Measurements from ENCODE around the gene WNT2B. TPM values are rescaled to one million over a fixed set of nuclear protein-coding genes. Genes with fewer than 3 reads are reported as not detected.

The WNT2B gene
- total RNA-seq, 3 donors from 2014 or later: 6.6 to 7.1 (median 6.7) TPM

GRCh38 chr1:112520166-112520565 lies 11.4 kb downstream of the WNT2B start:
- TF ChIP-seq, protein P1, sequence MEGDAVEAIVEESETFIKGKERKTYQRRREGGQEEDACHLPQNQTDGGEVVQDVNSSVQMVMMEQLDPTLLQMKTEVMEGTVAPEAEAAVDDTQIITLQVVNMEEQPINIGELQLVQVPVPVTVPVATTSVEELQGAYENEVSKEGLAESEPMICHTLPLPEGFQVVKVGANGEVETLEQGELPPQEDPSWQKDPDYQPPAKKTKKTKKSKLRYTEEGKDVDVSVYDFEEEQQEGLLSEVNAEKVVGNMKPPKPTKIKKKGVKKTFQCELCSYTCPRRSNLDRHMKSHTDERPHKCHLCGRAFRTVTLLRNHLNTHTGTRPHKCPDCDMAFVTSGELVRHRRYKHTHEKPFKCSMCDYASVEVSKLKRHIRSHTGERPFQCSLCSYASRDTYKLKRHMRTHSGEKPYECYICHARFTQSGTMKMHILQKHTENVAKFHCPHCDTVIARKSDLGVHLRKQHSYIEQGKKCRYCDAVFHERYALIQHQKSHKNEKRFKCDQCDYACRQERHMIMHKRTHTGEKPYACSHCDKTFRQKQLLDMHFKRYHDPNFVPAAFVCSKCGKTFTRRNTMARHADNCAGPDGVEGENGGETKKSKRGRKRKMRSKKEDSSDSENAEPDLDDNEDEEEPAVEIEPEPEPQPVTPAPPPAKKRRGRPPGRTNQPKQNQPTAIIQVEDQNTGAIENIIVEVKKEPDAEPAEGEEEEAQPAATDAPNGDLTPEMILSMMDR (IDR thresholded peaks at IDR 0.05): no peak
- Histone ChIP-seq H3K36me3 (ENCODE audit: low read depth) (no peaks in the 10 kb centered on the region), H3K4me3 (no peak overlapping the region), H3K4me1 (ENCODE audit: low read depth) (no peaks in the 10 kb centered on the region), H3K9me3 (no peaks in the 10 kb centered on the region)
- ATAC-seq: no peak
- DNase-seq: no peak
- intact Hi-C loops (cut with DNase I, micrococcal nuclease): no loop called here

DNA sequence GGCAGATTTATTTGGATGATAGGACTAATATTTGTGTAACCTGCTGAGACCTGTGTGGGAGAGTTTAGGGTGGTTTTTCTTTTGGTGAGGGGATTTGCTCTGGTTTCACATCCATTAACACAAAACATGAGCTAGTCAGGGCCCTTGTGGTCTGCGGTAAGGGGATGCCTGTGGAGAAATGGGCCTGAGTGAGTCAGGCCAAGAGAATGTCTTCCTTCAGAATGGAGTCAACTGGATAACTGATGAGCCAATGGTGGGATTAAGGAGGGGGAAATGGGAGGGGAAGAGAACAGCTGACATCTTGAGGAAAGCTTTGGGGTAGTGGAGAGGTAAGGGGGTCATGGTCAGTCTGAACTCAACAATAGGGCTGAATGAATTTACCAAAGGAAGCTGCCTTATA lies 13.9 kb downstream of the WNT2B start:
- TF ChIP-seq, protein P1 (IDR thresholded peaks at IDR 0.05): no peak
- Histone ChIP-seq H3K4me3 (no peak overlapping the region), H3K9me3 (no peaks in the 10 kb centered on the region), H3K4me1 (ENCODE audit: low read depth) (no peaks in the 10 kb centered on the region), H3K36me3 (ENCODE audit: low read depth) (no peaks in the 10 kb centered on the region)
- ATAC-seq: peak; percentile 40
- DNase-seq: no peak
- intact Hi-C loops (cut with DNase I, micrococcal nuclease): no loop called here

GRCh38 chr1:112524251-112524650 lies 15.5 kb downstream of the WNT2B start:
- Histone ChIP-seq H3K4me3 (no peak overlapping the region), H3K4me1 (ENCODE audit: low read depth) (no peaks in the 10 kb centered on the region), H3K9me3 (no peaks in the 10 kb centered on the region), H3K36me3 (ENCODE audit: low read depth) (no peaks in the 10 kb centered on the region)
- DNase-seq (no peak), ATAC-seq (no peak)
- intact Hi-C loops (cut with DNase I, micrococcal nuclease): no loop called here
- TF ChIP-seq, protein P1 (IDR thresholded peaks at IDR 0.05): no peak

DNA sequence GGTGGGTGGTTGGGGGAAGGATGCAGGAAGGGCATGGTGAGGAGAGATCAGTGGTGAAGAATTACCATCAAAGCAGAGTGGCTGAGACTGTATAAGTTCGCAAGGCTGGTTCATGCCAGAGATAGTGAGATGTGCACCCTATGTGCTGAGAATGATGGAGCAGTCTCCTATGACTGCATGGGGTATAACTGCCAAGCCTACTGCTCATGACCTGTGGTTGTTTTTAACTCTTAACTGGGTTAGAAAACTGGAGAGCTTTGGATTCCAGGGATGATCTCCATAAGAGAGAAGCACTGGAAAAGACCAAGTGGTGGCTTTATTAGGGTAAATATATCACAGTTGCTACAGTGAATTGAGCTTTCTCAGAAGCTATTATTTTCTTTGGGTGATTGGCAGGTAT lies 16.2 kb downstream of the WNT2B start:
- TF ChIP-seq, protein P1 (IDR thresholded peaks at IDR 0.05): no peak
- ATAC-seq: no peak
- DNase-seq: no peak
- intact Hi-C loops (cut with DNase I, micrococcal nuclease): no loop called here
- H3K4me1 ChIP-seq (ENCODE audit: low read depth): no peaks in the 10 kb centered on the region
- H3K9me3 ChIP-seq: no peaks in the 10 kb centered on the region
- no peak overlapping the region for H3K4me3 ChIP-seq
- no peaks in the 10 kb centered on the region for H3K36me3 ChIP-seq (ENCODE audit: low read depth)

DNA sequence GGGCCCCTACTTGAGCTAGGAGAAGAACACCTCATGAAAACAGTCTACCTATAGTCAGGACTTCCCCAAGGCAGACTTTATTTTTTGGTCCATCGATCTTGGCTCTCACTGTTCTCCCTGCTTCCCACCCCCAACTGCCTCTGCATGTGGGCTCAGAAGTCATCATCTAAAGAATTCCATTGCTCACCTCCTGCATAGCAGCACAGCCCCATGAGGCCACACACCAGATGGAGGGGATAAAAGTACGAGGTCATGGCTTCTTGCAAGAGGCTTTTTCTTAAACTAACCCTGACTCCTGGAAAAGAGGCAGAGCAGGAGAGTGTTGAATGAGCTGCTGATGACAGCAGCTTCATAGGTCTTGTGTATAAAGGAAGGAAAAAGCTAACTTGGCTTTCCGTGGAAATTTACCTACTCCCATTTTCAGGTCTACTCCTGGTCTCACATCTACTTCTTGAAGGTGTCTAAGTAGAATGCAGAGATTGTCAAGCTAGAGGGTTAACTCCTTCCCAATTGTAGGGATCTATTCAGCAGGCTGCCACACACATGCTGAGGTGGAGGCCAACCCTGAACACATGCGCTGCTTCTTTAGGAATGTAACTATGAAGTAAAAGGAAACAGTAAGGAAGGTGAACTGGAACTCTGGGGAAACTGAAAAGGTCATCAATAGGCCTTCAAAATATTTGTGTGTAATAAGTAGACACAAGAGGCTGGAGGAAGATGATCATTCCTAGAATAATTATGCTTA lies 18.7 kb downstream of the WNT2B start:
- ATAC-seq: no peak
- peaks cover 1% of the 10 kb centered on the region for H3K4me1 ChIP-seq (ENCODE audit: low read depth)
- H3K9me3 ChIP-seq: no peaks in the 10 kb centered on the region
- no peaks in the 10 kb centered on the region for H3K36me3 ChIP-seq (ENCODE audit: low read depth)
- intact Hi-C loops (cut with DNase I, micrococcal nuclease): no loop called here
- no peak for DNase-seq
- TF ChIP-seq, protein P1 (IDR thresholded peaks at IDR 0.05): no peak
- H3K4me3 ChIP-seq: no peak overlapping the region
